Spinal cord (tissue), 10 donors: Measurements from ENCODE around the gene WDR47. TPM values are rescaled to one million over a fixed set of nuclear protein-coding genes. Genes with fewer than 3 reads are reported as not detected.
A peak's percentile ranks its signal among the peaks of the same experiment; 100 is the strongest.
"Not testable (repeated sequence)": the region's sequence is repeated elsewhere in the genome, so short reads cannot be mapped to it uniquely, and the experiment has no call there.

Experiments used
- DNase-seq, 6 donors: peaks; one replicate each; pipeline versions ENCODE4 v3.0.0 to v3.0.0-alpha.2; 2013 to 2015; ENCODE audit warnings: low spot score in 6 of 6, low read depth in 4 of 6
- H3K27ac ChIP-seq: one replicate; pipeline ENCODE4 v1.5.1; 2013; ENCODE audit warnings: low read depth, low read length, control low read depth
- H3K27me3 ChIP-seq: one replicate; pipeline ENCODE4 v1.6.1; 2013; ENCODE audit warnings: low read length; ENCODE audit not compliant: control insufficient read depth, insufficient read depth
- H3K36me3 ChIP-seq: one replicate; pipeline ENCODE4 v1.6.1; 2013; ENCODE audit warnings: low read length; ENCODE audit not compliant: control insufficient read depth, insufficient read depth
- H3K4me1 ChIP-seq: one replicate; pipeline ENCODE4 v1.6.1; 2013; ENCODE audit warnings: low read length; ENCODE audit not compliant: control insufficient read depth, insufficient read depth
- H3K4me3 ChIP-seq: one replicate; pipeline ENCODE4 v1.5.1; 2013; ENCODE audit warnings: low read depth, low read length, control low read depth
- H3K9me3 ChIP-seq: one replicate; pipeline ENCODE4 v1.6.1; 2013; ENCODE audit warnings: low read length; ENCODE audit not compliant: control insufficient read depth, insufficient read depth
- WGBS: methylation state at CpG from one replicate; pipeline ENCODE4 v1.1.5; 2013; ENCODE audit warnings: missing lambda C conversion rate; ENCODE audit not compliant: insufficient coverage; 5-methylcytosine and 5-hydroxymethylcytosine counted together
- polyA plus RNA-seq, 2 donors: library from polyadenylated mRNA; unstranded; fragments of 120-200 nt; gene quantifications; one replicate each; pipeline ENCODE4 v1.2.1, GENCODE V29; 2013; ENCODE audit not compliant: insufficient read length in 2 of 2
- total RNA-seq, 2 donors: library from RNA; depleted of rRNA in 1 of 2; stranded (reverse); fragments of 120-200 nt in 1 of 2; fragments of >200 nt in 1 of 2; gene quantifications; one replicate each; pipeline versions ENCODE4 v1.2.3 to v1.2.4, GENCODE V29; 2013 to 2014
- donor health status: healthy.

WDR47 gene
- total and polyA plus RNA-seq, 4 donors = 36.0 to 92.9 (median 69.5) TPM

DNA sequence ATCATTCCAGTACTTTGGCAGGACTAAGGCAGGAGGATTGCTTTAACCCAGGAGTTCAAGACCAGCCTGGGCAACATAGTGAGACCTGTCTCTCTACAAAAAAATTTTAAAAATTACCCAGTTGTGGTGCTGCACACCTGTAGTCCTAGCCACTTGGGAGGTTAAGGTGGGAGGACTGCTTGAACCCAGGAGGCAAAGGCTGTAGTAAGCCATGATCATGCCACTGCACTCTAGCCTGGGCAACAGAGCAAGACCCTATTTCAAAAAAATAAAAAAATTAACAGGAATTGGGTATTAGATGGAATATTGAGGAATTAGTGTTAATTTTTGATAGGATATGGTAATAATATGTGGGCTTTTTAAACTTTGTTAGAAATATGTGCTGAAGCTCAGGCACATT is 17.1 kb upstream of the WDR47 start:
- Histone ChIP-seq H3K27me3 (no peaks in the 10 kb centered on the region), H3K9me3 (no peaks in the 10 kb centered on the region), H3K4me3 (no peak overlapping the region), H3K27ac (no peak overlapping the region), H3K36me3 (peaks cover 18% of the 10 kb centered on the region), H3K4me1 (no peaks in the 10 kb centered on the region)
- no peak for DNase-seq

DNA sequence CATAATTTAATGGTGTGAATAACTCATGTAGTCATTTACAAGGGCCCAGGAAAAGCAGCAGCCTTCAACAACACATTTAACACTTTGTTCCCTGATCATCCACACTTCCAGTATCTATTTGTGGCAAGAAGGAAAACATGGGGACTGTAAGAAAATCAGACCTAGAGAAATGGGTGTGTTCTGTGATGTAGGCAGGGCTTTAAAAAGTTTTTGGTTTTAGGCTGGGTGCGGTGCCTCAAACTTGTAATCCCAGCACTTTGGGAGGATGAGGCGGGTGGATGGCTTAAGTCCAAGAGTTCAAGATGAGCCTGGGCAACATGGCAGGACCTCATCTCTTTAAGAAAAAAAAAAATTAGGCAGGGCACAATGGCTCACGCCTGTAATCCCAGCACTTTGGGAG is 14.2 kb upstream of the WDR47 start:
- H3K27me3 ChIP-seq = no peaks in the 10 kb centered on the region
- H3K9me3 ChIP-seq = no peaks in the 10 kb centered on the region
- no peak overlapping the region for H3K27ac ChIP-seq
- H3K4me3 ChIP-seq = no peak overlapping the region
- DNase-seq = no peak
- H3K36me3 ChIP-seq = no peaks in the 10 kb centered on the region
- 100% methylated on average over 3 of the region's 3 CpGs for WGBS
- no peaks in the 10 kb centered on the region for H3K4me1 ChIP-seq

DNA sequence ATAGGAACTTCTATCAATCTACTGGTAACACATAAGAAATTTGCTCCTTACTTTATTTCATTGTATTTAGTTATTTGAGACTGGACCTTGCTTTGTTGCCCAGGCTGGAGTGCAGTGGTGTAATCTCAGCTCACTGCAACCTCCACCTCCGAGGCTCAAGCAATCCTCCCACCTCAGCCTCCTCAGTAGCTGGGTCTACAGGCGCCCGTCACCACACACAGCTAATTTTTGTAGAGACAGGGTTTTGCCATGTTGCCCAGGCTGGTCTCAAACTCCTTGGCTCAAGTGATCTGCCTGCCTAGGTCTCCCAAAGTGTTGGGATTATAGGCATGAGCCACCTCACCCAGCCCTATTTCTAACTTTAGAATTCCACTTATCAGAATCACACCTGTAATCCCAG is 10.2 kb upstream of the WDR47 start:
- not testable (repeated sequence) for H3K4me1 ChIP-seq, H3K27me3 ChIP-seq, H3K27ac ChIP-seq, H3K9me3 ChIP-seq, DNase-seq, H3K36me3 ChIP-seq, H3K4me3 ChIP-seq
- WGBS = 100% methylated on average over 3 of the region's 3 CpGs

DNA sequence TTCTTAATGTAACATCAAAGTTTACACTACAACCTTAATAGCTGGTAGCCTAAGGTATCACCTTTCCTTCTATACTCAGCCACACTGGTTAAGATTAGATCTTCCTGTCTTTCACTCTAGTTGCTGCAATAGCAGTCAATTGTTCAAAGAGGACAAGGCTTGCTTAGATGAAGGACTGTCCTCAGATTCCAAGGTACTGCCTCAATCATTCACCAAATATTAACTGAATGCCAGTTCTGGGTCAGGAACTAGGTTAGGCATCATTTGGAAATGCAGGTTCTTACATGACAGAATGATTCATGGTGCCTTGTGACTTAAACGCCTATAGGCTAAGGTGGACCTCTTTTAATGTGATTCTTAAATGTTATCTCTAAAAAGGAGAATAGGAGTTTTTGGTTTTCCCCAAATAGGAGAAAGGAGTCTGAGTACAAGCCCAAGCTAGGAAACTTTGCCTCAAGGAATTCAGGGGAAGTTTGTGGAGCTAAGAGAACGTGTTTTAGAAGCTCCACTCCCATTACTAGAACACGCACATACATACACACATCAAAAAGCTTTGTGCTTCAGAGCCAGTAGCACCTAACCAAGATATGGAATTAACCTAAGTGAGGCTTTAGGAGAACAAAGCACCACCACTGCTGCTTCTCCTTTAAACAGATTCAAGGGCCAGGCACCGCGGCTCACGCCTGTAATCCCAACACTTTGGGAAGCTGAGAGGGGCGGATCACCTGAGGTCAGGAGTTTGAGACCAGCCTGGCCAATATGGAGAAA is 8.5 kb upstream of the WDR47 start:
- WGBS = 94% methylated on average over 5 of the region's 7 CpGs

DNA sequence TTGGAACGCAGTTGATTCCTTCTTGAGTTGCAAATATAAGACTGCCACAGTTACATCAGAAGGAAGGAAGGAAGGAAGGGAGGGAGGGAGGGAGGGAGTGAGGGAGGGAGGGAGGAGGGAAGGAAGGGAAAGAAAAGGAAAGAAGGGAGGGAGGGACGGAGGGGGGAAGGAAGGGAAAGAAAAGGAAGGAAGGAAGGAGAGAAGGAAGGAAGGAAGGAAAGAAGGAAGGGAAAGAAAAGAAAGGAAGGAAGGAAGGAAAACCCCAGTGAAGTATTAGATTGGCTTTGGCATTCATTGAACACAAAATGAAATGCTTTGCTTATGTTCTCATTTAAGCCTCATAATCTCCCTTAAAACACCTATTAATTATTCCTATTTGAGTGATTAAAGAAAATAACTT is 6.4 kb upstream of the WDR47 start:
- Histone ChIP-seq H3K4me3 (no peak overlapping the region), H3K27ac (no peak overlapping the region), H3K9me3 (no peaks in the 10 kb centered on the region), H3K36me3 (no peaks in the 10 kb centered on the region), H3K27me3 (no peaks in the 10 kb centered on the region), H3K4me1 (no peaks in the 10 kb centered on the region)
- 29% methylated on average over 1 of the region's 2 CpGs for WGBS
- DNase-seq = no peak

More for the DNA sequence above, 8.5 kb upstream of the WDR47 start:
- Histone ChIP-seq H3K4me1 (no peaks in the 10 kb centered on the region), H3K4me3 (no peak overlapping the region), H3K27ac (no peak overlapping the region), H3K27me3 (no peaks in the 10 kb centered on the region), H3K36me3 (no peaks in the 10 kb centered on the region), H3K9me3 (no peaks in the 10 kb centered on the region)
- no peak for DNase-seq

DNA sequence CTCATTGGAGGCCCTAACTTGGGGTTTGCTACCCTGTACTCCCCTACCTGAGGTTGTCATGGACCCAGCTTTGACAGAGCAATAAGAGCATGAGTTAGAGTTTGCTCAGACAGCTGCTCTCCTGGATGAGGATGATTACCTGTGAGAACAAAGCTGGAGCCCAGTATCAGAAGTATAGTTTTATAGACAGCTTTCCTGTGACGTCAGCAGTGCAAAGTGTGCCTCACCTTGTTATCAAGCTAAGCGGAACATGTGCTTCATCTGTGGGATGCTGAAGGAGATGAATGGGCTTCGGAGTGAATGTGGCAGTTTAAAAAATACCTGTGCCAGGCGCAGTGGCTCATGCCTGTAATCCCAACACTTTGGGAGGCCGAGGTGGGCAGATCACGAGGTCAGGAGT is 5.4 kb upstream of the WDR47 start:
- no peak overlapping the region for H3K4me3 ChIP-seq
- H3K9me3 ChIP-seq = no peaks in the 10 kb centered on the region
- no peak for DNase-seq
- H3K4me1 ChIP-seq = no peaks in the 10 kb centered on the region
- 81% methylated on average over 2 of the region's 6 CpGs for WGBS
- H3K27me3 ChIP-seq = no peaks in the 10 kb centered on the region
- H3K27ac ChIP-seq = no peak overlapping the region
- H3K36me3 ChIP-seq = no peaks in the 10 kb centered on the region

DNA sequence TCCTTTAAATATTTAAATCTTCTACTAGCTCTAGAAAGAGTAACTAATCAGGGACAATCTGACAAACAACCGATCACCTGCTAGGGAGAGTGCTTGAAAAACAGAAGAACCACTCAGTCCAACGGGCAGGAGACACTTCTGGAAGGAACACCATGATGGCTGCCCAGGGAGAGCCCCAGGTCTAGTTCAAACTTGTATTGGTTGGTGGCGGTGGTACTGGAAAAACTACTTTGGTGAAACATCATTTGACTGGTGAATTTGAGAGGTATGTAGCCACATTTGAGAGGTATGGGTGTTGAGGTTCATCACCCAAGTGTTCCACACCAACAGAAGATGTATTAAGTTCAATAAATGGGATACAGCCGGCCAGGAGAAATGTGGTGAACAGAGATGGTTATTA is 4.8 kb upstream of the WDR47 start:
- WGBS = 72% methylated on average over 3 of the region's 4 CpGs
- DNase-seq = no peak
- H3K4me1 ChIP-seq = no peaks in the 10 kb centered on the region
- H3K27me3 ChIP-seq = no peaks in the 10 kb centered on the region
- no peak overlapping the region for H3K27ac ChIP-seq
- H3K9me3 ChIP-seq = no peaks in the 10 kb centered on the region
- H3K4me3 ChIP-seq = no peak overlapping the region
- no peaks in the 10 kb centered on the region for H3K36me3 ChIP-seq

DNA sequence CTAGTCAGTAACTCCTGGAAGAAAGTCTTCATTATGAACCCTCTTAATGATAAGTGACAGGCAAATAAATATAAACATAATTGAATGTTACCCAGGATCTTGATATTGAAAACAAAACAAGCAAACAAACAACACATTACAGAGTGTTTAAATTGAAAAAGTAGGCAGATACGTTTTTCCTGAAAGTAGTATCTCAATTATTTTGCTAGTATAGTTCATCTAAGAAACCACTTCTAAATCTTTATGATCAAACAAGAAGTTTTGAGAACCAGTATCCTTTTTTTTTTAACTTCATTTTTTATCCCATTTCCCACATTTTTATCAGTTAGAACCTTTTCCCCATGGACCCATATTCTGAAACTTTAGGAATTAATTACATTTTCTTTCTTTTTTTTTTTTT is 3.7 kb upstream of the WDR47 start:
- H3K27ac ChIP-seq = no peak overlapping the region
- no peaks in the 10 kb centered on the region for H3K9me3 ChIP-seq
- no peaks in the 10 kb centered on the region for H3K27me3 ChIP-seq
- no peak for DNase-seq
- no peaks in the 10 kb centered on the region for H3K4me1 ChIP-seq
- H3K36me3 ChIP-seq = no peaks in the 10 kb centered on the region
- WGBS = no CpG with 5 or more reads among the region's 1 CpG
- H3K4me3 ChIP-seq = no peak overlapping the region

DNA sequence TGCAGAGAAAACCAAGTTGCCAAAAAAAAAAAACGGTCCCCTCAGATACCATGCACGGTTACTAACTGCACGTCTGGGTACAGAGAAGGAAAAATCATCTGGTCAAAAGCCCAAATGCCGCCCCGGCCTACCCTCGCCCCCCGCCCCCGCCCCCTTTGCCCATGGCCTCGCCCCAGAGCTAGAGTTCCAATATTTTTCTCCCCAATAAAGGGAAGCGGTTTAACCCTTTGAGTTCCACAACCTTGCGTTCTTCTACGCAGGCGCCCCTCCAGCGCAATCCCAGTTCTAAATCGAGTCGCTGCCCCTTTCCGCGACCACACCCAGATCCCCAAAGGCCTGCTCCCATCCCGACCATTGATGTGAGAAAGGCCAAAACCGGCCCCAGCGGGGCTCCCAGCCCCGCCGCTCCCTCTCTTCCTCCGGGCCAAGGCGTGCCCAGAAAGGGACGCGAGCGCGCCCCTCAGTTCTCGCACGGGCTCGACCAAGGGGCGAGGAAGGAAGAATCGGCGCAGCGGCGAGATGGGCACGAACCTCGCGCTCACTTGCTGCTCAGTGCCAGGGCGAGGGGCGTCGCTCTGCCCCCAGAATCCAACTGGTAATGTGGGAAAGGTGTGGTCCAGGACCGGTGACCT is 797 bp downstream of the WDR47 start:
- Histone ChIP-seq H3K27me3 (no peaks in the 10 kb centered on the region), H3K4me1 (peaks cover 7% of the 10 kb centered on the region), H3K36me3 (peaks cover 3% of the 10 kb centered on the region), H3K4me3 (peak overlapping the region; percentile 95), H3K27ac (peak overlapping the region; percentile 91), H3K9me3 (no peaks in the 10 kb centered on the region)
- 0% methylated on average over 39 of the region's 44 CpGs for WGBS
- peak; percentile 24 to 89 (median 43) for DNase-seq

DNA sequence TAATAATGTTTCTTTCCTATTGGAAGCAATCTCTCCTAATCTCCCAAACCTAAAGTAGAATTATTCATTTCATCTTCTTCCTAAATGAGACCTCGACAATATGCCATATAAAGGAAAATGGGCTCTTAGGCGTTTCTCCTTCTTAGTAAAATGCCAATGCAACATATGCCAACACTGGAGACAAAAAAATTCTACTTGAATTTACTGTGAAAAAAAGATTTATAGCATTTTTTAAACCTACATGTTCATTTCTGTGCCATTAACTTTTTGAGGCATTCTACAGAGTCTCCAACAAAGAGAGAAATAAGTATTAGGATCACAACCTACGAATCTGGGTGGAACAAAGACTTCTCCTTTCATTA is 1.3 kb downstream of the WDR47 start:
- H3K4me3 ChIP-seq = peak overlapping the region; percentile 95
- no peaks in the 10 kb centered on the region for H3K27me3 ChIP-seq
- H3K9me3 ChIP-seq = no peaks in the 10 kb centered on the region
- peaks cover 7% of the 10 kb centered on the region for H3K4me1 ChIP-seq
- H3K36me3 ChIP-seq = peaks cover 3% of the 10 kb centered on the region
- WGBS = 0% methylated on average over 1 of the region's 3 CpGs
- peak in 2 of 6 donors; percentile 10 to 15 for DNase-seq
- peak overlapping the region; percentile 91 for H3K27ac ChIP-seq
